Ovary (tissue), 9 donors: ENCODE measurements around the gene CXCR5. TPM values are rescaled to one million over a fixed set of nuclear protein-coding genes. Genes with fewer than 3 reads are reported as not detected.

Experiments
- DNase-seq, 5 donors: peaks; one replicate each; pipeline ENCODE4 v3.0.0-alpha.2; 2019 to 2020
- H3K27ac ChIP-seq, 2 donors: fragments of 200-600 bp; one replicate each; pipeline versions ENCODE4 v1.5.1 to v1.8.0; 2019 to 2022
- H3K27me3 ChIP-seq: fragments of 200-600 bp; one replicate; pipeline ENCODE4 v1.8.0; 2022
- H3K36me3 ChIP-seq: fragments of 200-600 bp; sonication (generic); one replicate; pipeline ENCODE4 v1.5.1; 2019
- H3K4me1 ChIP-seq: one replicate; pipeline ENCODE4 v1.8.1; 2013; ENCODE audit warnings: mild to moderate bottlenecking, moderate library complexity; ENCODE audit not compliant: insufficient read depth
- H3K4me3 ChIP-seq: fragments of 200-600 bp; sonication (generic); one replicate; pipeline ENCODE4 v1.5.1; 2017
- H3K9me3 ChIP-seq, 2 donors: fragments of 200-600 bp in 1 of 2; sonication (generic) in 1 of 2; one replicate each; pipeline versions ENCODE4 v1.5.1 to v1.8.1; 2013 to 2019; ENCODE audit warnings: mild to moderate bottlenecking in 1 of 2, moderate library complexity in 1 of 2
- EP300 ChIP-seq: sonication (generic); formaldehyde crosslinking; IDR thresholded peaks from one replicate; pipeline ENCODE4 v1.6.1; 2017; ENCODE audit warnings: antibody characterized with exemption
- POLR2A ChIP-seq: fragments of 450-650 bp; IDR thresholded peaks from one replicate; pipeline ENCODE4 v1.6.1; 2017; ENCODE audit warnings: antibody characterized with exemption, mild to moderate bottlenecking, moderate library complexity
- WGBS, 3 donors: extraction: QIAGEN DNeasy Blood & Tissue Kit in 1 of 3; methylation state at CpG; one replicate each; pipeline versions ENCODE4 v1.1.5 to v1.1.7; 2013 to 2017; 5-methylcytosine and 5-hydroxymethylcytosine counted together
- intact Hi-C, 4 donors: fragments of 100-400 bp; cut with DNase I; formaldehyde crosslinking; loops; one replicate each; pipeline versions ENCODE4 v1.11.0 to v1.15.1; 2022 to 2023
- polyA plus RNA-seq, 2 donors: library from polyadenylated mRNA; stranded (reverse); fragments of 200-250 nt in 1 of 2; fragments of 350-450 nt in 1 of 2; fragmentation: Illumina TruSeq in 1 of 2; extraction: RNeasy Lipid Tissue Mini Kit (QIAGEN cat#74804) in 1 of 2; gene quantifications; one replicate each; pipeline ENCODE4 v1.2.3, GENCODE V29; 2013 to 2014
- total RNA-seq, 7 donors: library from RNA; depleted of rRNA in 2 of 7; stranded (reverse); fragments of >200 nt in 2 of 7; fragmentation: NEBNext Ultra II Directional in 3 of 7; extraction: Animal tissue kit (Norgen Biotek cat#: 25700) in 3 of 7; gene quantifications; one replicate each; pipeline versions ENCODE4 v1.1.0 to v1.2.4, GENCODE V29; 2016 to 2023
- TF ChIP-seq, protein P1 (sequence below), 3 donors: fragments of 450-650 bp in 2 of 3; fragments of 200-600 bp in 1 of 3; IDR thresholded peaks; one replicate each; pipeline versions ENCODE4 v1.5.1 to v1.8.0; 2016 to 2022; ENCODE audit warnings: antibody characterized with exemption in 3 of 3, mild to moderate bottlenecking in 1 of 3
- donor health status: DM: no; HTN: no; CAD: no; lungs with moderate emphysema.
- donor health status: DM: no; HTN: no; CAD: no.
- donor health status: Bipolar disorder and iron deficiency.
- donor health status: DM: yes; HTN: yes; CAD: no.
- donor health status: DM: no; HTN: no; CAD: no.
- donor health status: DM: yes; HTN: yes; CAD: no.

CXCR5 gene
- total and polyA plus RNA-seq, 9 donors: 0.05 to 0.17 TPM; not detected in 7

DNA sequence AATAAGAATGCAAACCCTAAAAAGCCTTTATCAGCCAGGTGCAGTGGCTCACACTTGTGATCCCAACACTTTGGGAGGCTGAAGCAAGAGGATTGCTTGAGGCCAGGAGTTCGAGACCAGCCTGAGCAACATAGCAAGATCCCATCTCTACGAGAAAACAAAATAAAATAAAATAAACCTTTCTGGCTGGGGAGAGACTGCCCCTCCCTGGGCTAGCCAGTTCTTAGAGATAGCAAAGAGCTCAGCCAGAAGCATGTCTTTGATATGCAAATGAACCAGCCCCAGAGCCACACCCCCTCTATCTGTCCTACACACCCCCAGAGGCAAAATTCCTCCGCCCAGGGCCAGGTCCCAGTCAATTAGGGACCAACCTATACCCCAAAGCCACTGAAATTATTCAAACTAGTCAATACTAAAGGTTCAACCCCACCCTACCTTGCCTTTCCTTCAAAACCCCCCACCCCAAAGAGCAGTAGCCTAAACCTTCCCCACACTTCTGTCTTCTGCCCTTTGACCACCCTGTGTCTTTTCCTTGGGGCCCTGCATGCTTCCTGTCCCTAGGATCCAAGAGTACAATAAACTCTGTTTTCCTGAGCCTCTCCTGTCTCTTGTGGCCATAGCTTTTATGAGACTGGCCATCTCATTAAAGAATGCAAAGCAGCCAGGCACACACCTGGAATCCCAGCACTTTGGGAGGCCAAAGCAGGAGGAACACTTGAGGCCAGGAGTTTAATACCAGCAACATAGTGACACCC, 37.3 kb upstream of the CXCR5 start:
- Histone ChIP-seq H3K27ac (no peak overlapping the region), H3K4me3 (no peak overlapping the region), H3K36me3 (no peaks in the 10 kb centered on the region), H3K27me3 (no peaks in the 10 kb centered on the region), H3K9me3 (no peaks in the 10 kb centered on the region), H3K4me1 (no peaks in the 10 kb centered on the region)
- intact Hi-C loops: no loop called here
- no peak for DNase-seq
- TF ChIP-seq, protein P1, sequence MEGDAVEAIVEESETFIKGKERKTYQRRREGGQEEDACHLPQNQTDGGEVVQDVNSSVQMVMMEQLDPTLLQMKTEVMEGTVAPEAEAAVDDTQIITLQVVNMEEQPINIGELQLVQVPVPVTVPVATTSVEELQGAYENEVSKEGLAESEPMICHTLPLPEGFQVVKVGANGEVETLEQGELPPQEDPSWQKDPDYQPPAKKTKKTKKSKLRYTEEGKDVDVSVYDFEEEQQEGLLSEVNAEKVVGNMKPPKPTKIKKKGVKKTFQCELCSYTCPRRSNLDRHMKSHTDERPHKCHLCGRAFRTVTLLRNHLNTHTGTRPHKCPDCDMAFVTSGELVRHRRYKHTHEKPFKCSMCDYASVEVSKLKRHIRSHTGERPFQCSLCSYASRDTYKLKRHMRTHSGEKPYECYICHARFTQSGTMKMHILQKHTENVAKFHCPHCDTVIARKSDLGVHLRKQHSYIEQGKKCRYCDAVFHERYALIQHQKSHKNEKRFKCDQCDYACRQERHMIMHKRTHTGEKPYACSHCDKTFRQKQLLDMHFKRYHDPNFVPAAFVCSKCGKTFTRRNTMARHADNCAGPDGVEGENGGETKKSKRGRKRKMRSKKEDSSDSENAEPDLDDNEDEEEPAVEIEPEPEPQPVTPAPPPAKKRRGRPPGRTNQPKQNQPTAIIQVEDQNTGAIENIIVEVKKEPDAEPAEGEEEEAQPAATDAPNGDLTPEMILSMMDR (IDR thresholded peaks at IDR 0.05): no peak
- TF ChIP-seq POLR2A (no peak), EP300 (no peak)
- 88 to 91% (median 90%) methylated on average over 3 of the region's 3 CpGs for WGBS, 3 donors

DNA sequence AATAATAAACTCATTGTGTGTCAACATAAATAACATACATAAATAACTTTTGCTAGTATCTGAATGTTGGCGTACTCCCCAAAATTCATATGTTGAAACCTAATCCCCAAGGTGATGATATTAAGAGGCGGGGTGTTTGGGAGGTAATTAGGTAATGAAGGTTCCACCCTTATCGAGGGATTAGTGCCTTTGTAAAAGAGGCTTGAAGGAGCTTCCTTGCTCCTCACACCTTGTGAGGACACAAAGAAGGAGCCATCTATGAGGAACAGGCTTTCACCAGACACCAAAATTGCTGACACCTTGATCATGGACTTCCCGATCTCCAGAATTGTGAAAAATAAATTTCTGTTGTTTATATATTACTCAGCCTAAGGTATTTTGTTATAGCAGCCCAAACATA, 33.9 kb upstream of the CXCR5 start:
- H3K36me3 ChIP-seq: no peaks in the 10 kb centered on the region
- H3K27ac ChIP-seq: no peak overlapping the region
- no peaks in the 10 kb centered on the region for H3K4me1 ChIP-seq
- H3K9me3 ChIP-seq: no peaks in the 10 kb centered on the region
- intact Hi-C loops: loop anchor here in 1 of 4 donors (10.0 kb wide), 1 partner anchor 45 kb away; no protein-coding TSS in a partner anchor
- DNase-seq: no peak
- H3K4me3 ChIP-seq: no peak overlapping the region
- TF ChIP-seq, protein P1 (IDR thresholded peaks at IDR 0.05): no peak
- TF ChIP-seq EP300: no peak
- TF ChIP-seq POLR2A: no peak
- H3K27me3 ChIP-seq: no peaks in the 10 kb centered on the region
- 87 to 92% (median 90%) methylated on average over 4 of the region's 4 CpGs for WGBS, 3 donors

DNA sequence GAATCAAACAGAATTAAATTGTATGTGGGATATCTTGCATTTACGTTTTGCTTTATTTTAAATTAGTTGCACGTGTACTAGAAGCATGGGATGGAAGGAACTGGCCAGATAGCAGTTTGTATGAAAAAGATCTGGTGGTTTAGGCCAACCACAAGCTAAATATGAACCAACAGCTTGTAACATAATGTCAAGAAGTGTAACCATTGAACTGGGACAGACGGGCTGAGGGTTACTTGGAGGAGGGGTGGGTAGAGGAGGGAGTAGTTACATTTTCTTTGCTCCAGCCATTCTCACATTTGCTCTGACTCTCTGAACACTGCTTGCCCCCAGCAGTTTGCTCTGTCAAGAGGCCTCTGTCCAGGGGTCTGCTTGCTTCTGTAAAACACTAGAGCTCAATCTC, 31.7 kb upstream of the CXCR5 start:
- Histone ChIP-seq H3K9me3 (no peaks in the 10 kb centered on the region), H3K36me3 (no peaks in the 10 kb centered on the region), H3K27me3 (no peaks in the 10 kb centered on the region), H3K27ac (no peak overlapping the region), H3K4me3 (no peak overlapping the region), H3K4me1 (no peaks in the 10 kb centered on the region)
- DNase-seq: no peak
- intact Hi-C loops: loop anchor here in 1 of 4 donors (10.0 kb wide), 1 partner anchor 47 kb away; no protein-coding TSS in a partner anchor
- 61 to 68% (median 65%) methylated on average over 3 of the region's 3 CpGs for whole genome bisulfite sequencing, 3 donors
- TF ChIP-seq EP300: no peak
- TF ChIP-seq POLR2A: no peak
- TF ChIP-seq, protein P1 (IDR thresholded peaks at IDR 0.05): no peak

DNA sequence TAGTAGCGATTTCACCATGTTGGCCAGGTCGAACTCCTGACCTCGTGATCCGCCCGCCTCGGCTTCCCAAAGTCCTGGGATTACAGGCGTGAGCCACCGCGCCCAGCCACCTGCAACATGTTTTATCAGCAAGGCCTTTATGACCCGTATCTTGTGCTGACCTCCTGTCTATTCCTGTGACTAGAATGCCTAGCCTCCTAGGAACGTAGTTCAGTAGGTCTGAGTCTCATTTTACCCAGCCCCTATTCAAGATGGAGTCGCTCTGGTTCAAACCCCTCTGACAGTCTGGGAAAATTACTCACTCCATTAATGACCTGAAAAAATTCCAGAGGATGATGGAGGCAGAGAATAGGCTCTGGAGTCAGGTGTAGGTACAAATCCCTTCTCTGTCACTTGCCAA, 30.0 kb upstream of the CXCR5 start:
- Histone ChIP-seq H3K27ac (no peak overlapping the region), H3K36me3 (no peaks in the 10 kb centered on the region), H3K9me3 (no peaks in the 10 kb centered on the region), H3K27me3 (no peaks in the 10 kb centered on the region), H3K4me1 (no peaks in the 10 kb centered on the region), H3K4me3 (no peak overlapping the region)
- TF ChIP-seq, protein P1 (IDR thresholded peaks at IDR 0.05): no peak
- TF ChIP-seq EP300 (no peak), POLR2A (no peak)
- intact Hi-C loops: loop anchor here in 1 of 4 donors (10.0 kb wide), 1 partner anchor 49 kb away; no protein-coding TSS in a partner anchor
- WGBS, 3 donors: 91 to 93% (median 91%) methylated on average over 12 of the region's 12 CpGs
- no peak for DNase-seq
